Activated CD8-positive, alpha-beta T cell treated with anti-CD3 and anti-CD28 coated beads, Interleukin-2, amount 10 ng/mL, durations not matched to agents 7 days and 5 days (primary cell): ENCODE results near the gene EFCAB12. TPM values are rescaled to one million over a fixed set of nuclear protein-coding genes. Genes with fewer than 3 reads are reported as not detected.
"Not testable (repeated sequence)": the region's sequence is repeated elsewhere in the genome, so short reads cannot be mapped to it uniquely, and the experiment has no call there.

ENCODE experiments used
- ATAC-seq: fragments of 150-1000 bp; cut with Tn5 transposase; one replicate; pipeline ENCODE4 v1.10.0; 2021; ENCODE audit warnings: moderate library complexity
- CTCF ChIA-PET: fragments of 350-600 bp; sonication (Branson Sonifier 250); formaldehyde crosslinking; loops from one replicate; lab custom pipeline; 2021; ENCODE audit warnings: antibody characterized with exemption; lab: Charles Lee
- POLR2A ChIA-PET: fragments of 350-600 bp; sonication (Branson Sonifier 250); formaldehyde crosslinking; loops from one replicate; lab custom pipeline; 2021; ENCODE audit warnings: antibody characterized with exemption; lab: Charles Lee
- DNase-seq: peaks from one replicate; pipeline ENCODE4 v3.0.0-alpha.2; 2020
- H3K27ac Mint-ChIP-seq: one replicate; pipeline ENCODE4 v1.8.0; 2021; ENCODE audit warnings: mild to moderate bottlenecking, mixed read lengths
- H3K27me3 Mint-ChIP-seq: one replicate; pipeline ENCODE4 v1.8.0; 2021; ENCODE audit warnings: low read depth, mixed read lengths
- H3K36me3 Mint-ChIP-seq: one replicate; pipeline ENCODE4 v1.8.0; 2021; ENCODE audit warnings: low read depth, mixed read lengths
- H3K4me1 Mint-ChIP-seq: one replicate; pipeline ENCODE4 v1.8.0; 2021; ENCODE audit warnings: low read depth, mixed read lengths
- H3K4me3 Mint-ChIP-seq: one replicate; pipeline ENCODE4 v1.8.0; 2021; ENCODE audit warnings: mild to moderate bottlenecking, mixed read lengths
- H3K9me3 Mint-ChIP-seq: one replicate; pipeline ENCODE4 v1.8.0; 2022; ENCODE audit warnings: mixed read lengths; ENCODE audit not compliant: insufficient read depth
- total RNA-seq, 2 experiments: library from RNA; stranded (reverse); gene quantifications; one replicate each; pipeline ENCODE4 v1.2.3, GENCODE V29; 2021

EFCAB12 gene
- total RNA-seq, 2 experiments from 2014 or later, result 0.42 to 0.45 TPM

DNA sequence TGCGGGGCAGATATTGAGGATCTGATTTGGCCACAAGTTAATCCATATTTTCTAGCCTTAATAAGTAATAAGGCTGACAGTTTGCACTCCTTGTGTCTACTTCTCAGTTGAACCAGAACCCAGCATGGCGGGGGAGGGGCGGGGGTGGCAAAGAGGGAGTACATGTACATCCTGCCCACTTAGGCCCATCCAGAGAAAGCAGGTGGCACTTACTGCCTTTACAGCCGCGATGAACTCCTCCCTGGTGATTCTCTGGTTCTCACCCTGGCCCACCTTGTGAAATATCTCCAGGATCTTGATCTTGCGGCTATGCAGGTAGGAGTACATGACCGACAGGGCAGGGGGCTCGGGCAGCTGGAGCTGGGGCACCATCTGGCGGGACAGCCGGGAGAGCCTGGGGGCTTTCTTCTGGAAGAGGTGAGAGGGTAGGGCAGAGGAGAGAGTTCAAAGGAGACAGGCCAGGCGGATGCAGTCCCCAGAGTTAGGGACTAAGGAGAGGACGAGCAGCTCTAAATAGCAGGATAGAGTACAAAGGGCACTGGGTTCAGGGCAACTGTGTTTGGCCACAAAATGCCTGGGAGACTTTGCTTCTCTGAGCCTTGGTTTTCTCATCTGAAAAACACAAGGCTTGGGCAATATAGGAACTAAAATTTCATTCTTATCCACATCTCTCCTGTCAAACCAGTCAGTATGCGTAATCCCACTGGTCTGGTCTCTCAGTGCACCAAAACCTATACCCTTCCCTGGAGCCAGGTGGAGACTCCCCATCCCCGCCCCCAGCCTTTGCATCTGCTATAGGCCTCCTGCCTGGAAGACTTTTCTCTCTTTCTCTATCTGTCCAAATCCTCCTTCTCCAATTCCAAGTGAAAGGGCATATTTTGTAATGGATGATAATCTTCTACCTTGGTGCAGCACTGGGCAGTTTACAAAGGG, 10.1 kb downstream of the EFCAB12 start:
- POLR2A ChIA-PET, result interaction anchor here (0.6 kb wide), 1 partner anchor 22 kb away, joined by 3 read pairs; no protein-coding TSS in a partner anchor
- Mint-ChIP-seq H3K27me3 (peaks cover 6% of the 10 kb centered on the region), H3K27ac (no peak overlapping the region), H3K36me3 (no peaks in the 10 kb centered on the region), H3K9me3 (no peaks in the 10 kb centered on the region), H3K4me3 (no peak overlapping the region), H3K4me1 (no peaks in the 10 kb centered on the region)
- CTCF ChIA-PET, result interaction anchor here (1.4 kb wide), 1 partner anchor 35 kb away, joined by 3 read pairs; no protein-coding TSS in a partner anchor
- no peak for DNase-seq
- no peak for ATAC-seq

DNA sequence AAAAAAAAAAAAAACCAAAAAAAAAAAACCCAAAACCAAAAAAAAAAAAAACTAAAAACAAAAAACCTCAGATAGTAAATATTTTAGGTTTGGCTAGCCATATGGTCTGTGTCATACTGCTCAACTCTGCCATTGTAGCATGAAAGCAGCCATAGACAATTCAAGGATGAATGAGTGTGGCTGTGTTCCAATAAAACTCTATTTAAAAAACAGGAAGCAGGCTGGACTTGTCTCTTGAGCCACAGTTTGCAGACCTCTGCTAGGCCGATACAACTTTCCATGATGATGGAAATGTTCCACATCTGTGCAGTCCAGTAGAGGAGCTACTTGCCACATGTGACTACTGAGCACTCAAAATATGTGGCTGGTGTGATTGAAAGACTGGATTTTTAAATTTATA, 11.1 kb downstream of the EFCAB12 start:
- POLR2A ChIA-PET, result no interaction called here
- no peak for ATAC-seq
- Mint-ChIP-seq H3K36me3 (no peaks in the 10 kb centered on the region), H3K4me3 (no peak overlapping the region), H3K4me1 (no peaks in the 10 kb centered on the region), H3K27ac (no peak overlapping the region), H3K9me3 (no peaks in the 10 kb centered on the region), H3K27me3 (peaks cover 9% of the 10 kb centered on the region)
- CTCF ChIA-PET, result interaction anchor here (1.4 kb wide), 1 partner anchor 34 kb away, joined by 3 read pairs; no protein-coding TSS in a partner anchor
- DNase-seq, result no peak

DNA sequence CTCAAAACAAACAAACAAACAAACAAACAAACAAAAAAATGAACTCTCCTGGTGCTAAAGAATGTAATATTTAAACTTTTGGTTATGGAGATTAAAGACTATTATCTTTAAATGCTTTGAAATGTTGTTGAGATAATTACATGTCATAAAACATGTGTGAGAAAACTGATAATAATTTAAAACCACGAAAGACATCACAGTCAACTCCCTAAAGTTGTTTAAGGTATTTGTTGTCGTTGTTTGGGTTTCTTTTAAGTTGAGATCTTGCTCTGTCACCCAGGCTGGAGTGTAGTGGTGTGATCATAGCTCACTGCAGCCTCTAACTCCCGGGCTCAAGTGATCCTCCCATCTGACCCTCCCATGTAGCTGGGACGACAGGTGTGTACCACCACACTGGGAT, 12.0 kb downstream of the EFCAB12 start:
- CTCF ChIA-PET, result no interaction called here
- DNase-seq, result no peak
- peaks cover 9% of the 10 kb centered on the region for H3K27me3 Mint-ChIP-seq
- no peak overlapping the region for H3K27ac Mint-ChIP-seq
- no peaks in the 10 kb centered on the region for H3K4me1 Mint-ChIP-seq
- H3K9me3 Mint-ChIP-seq, result no peaks in the 10 kb centered on the region
- POLR2A ChIA-PET, result no interaction called here
- no peak overlapping the region for H3K4me3 Mint-ChIP-seq
- H3K36me3 Mint-ChIP-seq, result no peaks in the 10 kb centered on the region
- no peak for ATAC-seq

DNA sequence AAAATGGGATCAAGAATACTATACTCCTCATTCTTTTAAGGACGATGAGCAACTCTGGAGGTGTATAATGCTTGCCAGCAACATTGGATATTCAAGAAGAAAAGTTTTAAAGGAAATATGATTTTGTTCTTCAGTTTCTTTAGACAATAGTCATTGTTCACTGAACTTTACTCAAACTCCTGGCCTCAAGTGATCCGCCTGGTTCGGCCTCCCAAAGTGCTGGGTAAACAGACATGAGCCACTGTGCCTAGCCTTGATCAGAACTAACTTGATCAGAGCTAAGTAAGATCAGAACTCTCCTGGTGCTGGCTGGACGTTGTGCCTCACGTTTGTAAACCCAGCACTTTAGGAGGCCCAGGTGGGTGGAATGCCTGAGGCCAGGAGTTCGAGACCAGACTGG, 12.6 kb downstream of the EFCAB12 start:
- no peak for DNase-seq
- CTCF ChIA-PET, result no interaction called here
- POLR2A ChIA-PET, result no interaction called here
- Mint-ChIP-seq H3K27ac (no peak overlapping the region), H3K9me3 (no peaks in the 10 kb centered on the region), H3K4me3 (no peak overlapping the region), H3K36me3 (no peaks in the 10 kb centered on the region), H3K4me1 (no peaks in the 10 kb centered on the region), H3K27me3 (peaks cover 9% of the 10 kb centered on the region)
- ATAC-seq, result no peak

DNA sequence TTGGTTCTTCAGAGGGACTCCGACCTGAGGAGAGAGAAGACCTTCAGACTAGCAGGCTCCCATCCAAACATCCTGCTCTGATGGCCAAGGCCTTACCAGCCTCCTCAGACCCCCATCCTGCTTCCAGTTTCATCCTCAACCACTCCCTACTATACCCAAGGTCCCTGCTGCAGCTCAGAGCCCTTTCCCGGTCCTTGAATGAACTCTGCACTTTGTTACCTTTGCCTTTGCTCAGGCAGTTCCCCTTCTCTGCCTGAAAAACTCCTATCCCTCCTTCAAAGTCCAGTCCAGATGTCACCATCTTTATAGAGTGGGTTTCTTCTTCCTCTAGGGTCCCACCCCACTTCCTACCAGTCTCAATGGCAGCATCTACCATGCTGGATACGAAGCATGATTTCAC, 13.1 kb downstream of the EFCAB12 start:
- Mint-ChIP-seq H3K27ac (no peak overlapping the region), H3K36me3 (no peaks in the 10 kb centered on the region), H3K9me3 (no peaks in the 10 kb centered on the region), H3K4me1 (no peaks in the 10 kb centered on the region), H3K4me3 (no peak overlapping the region), H3K27me3 (peaks cover 9% of the 10 kb centered on the region)
- ChIA-PET POLR2A (no interaction called here), CTCF (interaction anchor here (1.0 to 2.5 kb wide), 2 partner anchors 15 to 32 kb away, joined by 3 to 13 read pairs; no protein-coding TSS in a partner anchor)
- DNase-seq (no peak), ATAC-seq (no peak)

- Mint-ChIP-seq H3K4me3 (no peak overlapping the region), H3K27me3 (peaks cover 9% of the 10 kb centered on the region), H3K36me3 (no peaks in the 10 kb centered on the region), H3K27ac (no peak overlapping the region), H3K9me3 (no peaks in the 10 kb centered on the region), H3K4me1 (no peaks in the 10 kb centered on the region)
- ATAC-seq (no peak), DNase-seq (no peak)
- CTCF ChIA-PET, result interaction anchor here (0.6 to 2.5 kb wide), 2 partner anchors 14 to 83 kb away, joined by 3 to 13 read pairs; no protein-coding TSS in a partner anchor
- POLR2A ChIA-PET, result interaction anchor here (1.0 kb wide), 1 partner anchor 98 kb away, joined by 6 read pairs; a partner anchor contains a TSS
Observed at GRCh38 chr3:129413687-129414506, 14.5 kb downstream of the EFCAB12 start.

DNA sequence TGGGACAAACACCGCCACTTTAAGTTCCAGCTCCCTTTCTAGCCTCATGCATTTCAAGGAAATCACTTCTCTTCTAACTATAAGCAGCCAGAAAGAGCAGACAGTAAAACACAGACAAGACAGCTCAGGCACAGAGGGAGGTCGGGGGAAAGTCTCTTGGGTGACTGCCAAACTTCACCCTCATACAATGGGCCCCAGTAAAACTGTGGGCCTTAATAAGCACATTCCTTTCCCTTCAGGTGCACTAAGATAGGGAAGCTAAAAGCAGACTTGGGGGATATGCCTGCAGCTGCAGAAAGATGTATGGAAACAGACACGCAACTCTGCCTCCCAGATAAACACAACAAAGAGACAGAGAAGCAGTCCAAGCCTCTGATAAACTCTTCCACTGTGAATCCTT, 15.2 kb downstream of the EFCAB12 start:
- POLR2A ChIA-PET, result interaction anchor here (1.4 kb wide), 1 partner anchor 13 kb away, joined by 4 read pairs; no protein-coding TSS in a partner anchor
- not testable (repeated sequence) for H3K27ac Mint-ChIP-seq, ATAC-seq, H3K4me3 Mint-ChIP-seq, DNase-seq, H3K36me3 Mint-ChIP-seq, H3K4me1 Mint-ChIP-seq, H3K27me3 Mint-ChIP-seq, H3K9me3 Mint-ChIP-seq
- CTCF ChIA-PET, result interaction anchor here (0.6 to 2.5 kb wide), 4 partner anchors 13 to 96 kb away, joined by 3 to 13 read pairs (median 3); no protein-coding TSS in a partner anchor

DNA sequence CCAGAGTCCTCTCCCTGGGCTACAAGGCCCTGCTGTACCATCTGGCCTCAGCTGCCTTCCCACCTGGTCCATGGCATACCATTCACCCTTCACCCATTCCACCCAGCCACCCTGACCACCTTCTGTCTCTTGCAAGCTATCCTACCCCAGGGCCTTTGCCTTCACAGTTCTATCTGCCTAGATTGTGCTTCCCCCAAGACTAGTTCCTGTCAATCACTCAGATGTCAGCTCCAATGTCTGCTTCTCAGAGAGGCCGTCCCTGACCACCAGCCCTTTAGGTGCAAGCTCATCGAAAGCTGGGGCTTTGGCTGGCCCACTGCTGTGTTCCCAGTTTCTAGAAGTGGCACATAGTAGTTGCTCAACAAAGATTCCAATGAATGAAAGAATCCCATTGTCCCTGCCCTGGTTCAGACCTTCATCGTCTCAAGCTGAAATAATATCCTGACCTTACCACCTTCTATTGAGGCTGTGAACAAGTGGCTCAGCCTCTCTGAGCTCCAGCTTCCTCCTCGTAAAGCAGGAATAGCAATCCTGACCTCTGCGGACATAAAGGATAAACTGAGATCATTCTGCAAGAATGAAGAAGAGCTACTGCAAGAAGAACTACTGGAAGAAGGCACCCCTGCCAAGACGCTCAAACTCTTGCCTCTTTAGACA, 15.8 kb downstream of the EFCAB12 start:
- H3K4me3 Mint-ChIP-seq, result no peak overlapping the region
- ChIA-PET POLR2A (interaction anchor here (1.4 kb wide), 2 partner anchors 13 to 27 kb away, joined by 3 to 4 read pairs; partner anchors contain the start of genes IFT122 and MBD4), CTCF (interaction anchor here (0.7 to 2.5 kb wide), 3 partner anchors 13 to 95 kb away, joined by 3 to 13 read pairs (median 3); no protein-coding TSS in a partner anchor)
- H3K9me3 Mint-ChIP-seq, result no peaks in the 10 kb centered on the region
- ATAC-seq (no peak), DNase-seq (no peak)
- no peaks in the 10 kb centered on the region for H3K4me1 Mint-ChIP-seq
- no peak overlapping the region for H3K27ac Mint-ChIP-seq
- no peaks in the 10 kb centered on the region for H3K36me3 Mint-ChIP-seq
- H3K27me3 Mint-ChIP-seq, result peaks cover 9% of the 10 kb centered on the region

GRCh38 chr3:129410971-129411370, 17.5 kb downstream of the EFCAB12 start:
- Mint-ChIP-seq H3K4me1 (no peaks in the 10 kb centered on the region), H3K4me3 (no peak overlapping the region), H3K27me3 (peaks cover 10% of the 10 kb centered on the region), H3K36me3 (no peaks in the 10 kb centered on the region), H3K27ac (no peak overlapping the region), H3K9me3 (no peaks in the 10 kb centered on the region)
- ATAC-seq (no peak), DNase-seq (no peak)
- POLR2A ChIA-PET, result no interaction called here
- CTCF ChIA-PET, result interaction anchor here (1.0 to 1.1 kb wide), 2 partner anchors 11 kb away, joined by 3 read pairs; no protein-coding TSS in a partner anchor

DNA sequence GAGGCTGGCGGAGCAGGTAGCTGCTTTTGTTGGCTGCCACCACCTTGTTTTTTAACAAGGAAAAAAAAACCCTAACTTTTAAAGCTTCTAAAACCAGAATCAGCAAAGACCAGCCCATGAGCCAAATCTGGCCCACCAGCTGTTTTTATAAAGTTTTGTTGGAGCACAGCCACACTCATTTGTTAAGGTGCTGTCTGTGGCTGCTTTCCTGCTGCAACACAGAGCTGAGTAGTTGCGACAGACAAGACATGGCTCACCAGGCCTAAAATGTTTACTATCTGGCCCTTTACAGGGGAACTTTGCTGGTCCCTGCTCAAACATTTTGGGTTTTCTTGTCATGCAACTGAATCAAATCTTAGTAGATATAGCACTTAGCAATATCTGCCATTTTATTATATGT, 18.9 kb downstream of the EFCAB12 start:
- DNase-seq, result no peak
- POLR2A ChIA-PET, result interaction anchor here (1.5 kb wide), 1 partner anchor 94 kb away, joined by 3 read pairs; a partner anchor contains a TSS
- Mint-ChIP-seq H3K27ac (no peak overlapping the region), H3K4me3 (no peak overlapping the region), H3K36me3 (no peaks in the 10 kb centered on the region), H3K9me3 (no peaks in the 10 kb centered on the region), H3K4me1 (no peaks in the 10 kb centered on the region), H3K27me3 (peaks cover 8% of the 10 kb centered on the region)
- ATAC-seq, result no peak
- CTCF ChIA-PET, result interaction anchor here (1.2 to 3.0 kb wide), 2 partner anchors 10 to 26 kb away, joined by 4 to 13 read pairs; no protein-coding TSS in a partner anchor

GRCh38 chr3:129404610-129405009, 23.8 kb downstream of the EFCAB12 start:
- no peak overlapping the region for H3K27ac Mint-ChIP-seq
- H3K9me3 Mint-ChIP-seq, result no peaks in the 10 kb centered on the region
- no peaks in the 10 kb centered on the region for H3K36me3 Mint-ChIP-seq
- H3K27me3 Mint-ChIP-seq, result peaks cover 2% of the 10 kb centered on the region
- no peak overlapping the region for H3K4me3 Mint-ChIP-seq
- CTCF ChIA-PET, result interaction anchor here (2.1 kb wide), 1 partner anchor 21 kb away, joined by 7 read pairs; no protein-coding TSS in a partner anchor
- H3K4me1 Mint-ChIP-seq, result peaks cover 3% of the 10 kb centered on the region
- POLR2A ChIA-PET, result interaction anchor here (1.4 kb wide), 1 partner anchor 89 kb away, joined by 4 read pairs; a partner anchor contains a TSS
- ATAC-seq (no peak), DNase-seq (no peak)
